Type B pancreatic cell (in vitro differentiated cells): ENCODE data around the gene FRMD4A. TPM values are rescaled to one million over a fixed set of nuclear protein-coding genes. Genes with fewer than 3 reads are reported as not detected.

Experiments used
- DNase-seq: peaks from one replicate; pipeline ENCODE4 v3.0.0; 2021; ENCODE audit warnings: mixed read lengths; ENCODE audit not compliant: unreplicated experiment; ENCODE audit errors: extremely low spot score
- H3K27ac Mint-ChIP-seq: 2 replicates; pipeline ENCODE4 v1.8.0; 2021; ENCODE audit warnings: mild to moderate bottlenecking, mixed read lengths
- H3K27me3 Mint-ChIP-seq: 2 replicates; pipeline ENCODE4 v1.8.0; 2021; ENCODE audit warnings: mixed read lengths
- H3K36me3 Mint-ChIP-seq: 2 replicates; pipeline ENCODE4 v1.8.0; 2021; ENCODE audit warnings: mixed read lengths
- H3K4me1 Mint-ChIP-seq: one replicate; pipeline ENCODE4 v1.8.0; 2021; ENCODE audit warnings: mixed read lengths; ENCODE audit not compliant: unreplicated experiment
- H3K4me3 Mint-ChIP-seq: 2 replicates; pipeline ENCODE4 v1.8.0; 2021; ENCODE audit warnings: mild to moderate bottlenecking, mixed read lengths
- H3K9me3 Mint-ChIP-seq: 2 replicates; pipeline ENCODE4 v1.8.0; 2021; ENCODE audit warnings: mixed read lengths
- CTCF ChIP-seq: fragments of 200-600 bp; sonication (generic); conservative IDR thresholded peaks from 2 replicates; pipeline ENCODE4 v1.5.0; 2021; ENCODE audit warnings: antibody characterized with exemption, mild to moderate bottlenecking
- total RNA-seq: library from RNA; stranded (reverse); gene quantifications from 2 replicates; pipeline ENCODE4 v1.2.1, GENCODE V29; 2021; ENCODE audit warnings: low replicate concordance

Gene FRMD4A
- total RNA-seq, 1 donor from 2014 or later: 88.9 TPM

- Mint-ChIP-seq H3K36me3 (peaks cover 34% of the 10 kb centered on the region), H3K27me3 (no peaks in the 10 kb centered on the region), H3K4me1 (peaks cover 23% of the 10 kb centered on the region), H3K9me3 (no peaks in the 10 kb centered on the region), H3K27ac (no peak overlapping the region), H3K4me3 (no peak overlapping the region)
- DNase-seq: no peak
- no peak for TF ChIP-seq CTCF
These were observed 696.5 kb downstream of the FRMD4A start for GRCh38 chr10:13634207-13634606.

- Mint-ChIP-seq H3K36me3 (peaks cover 32% of the 10 kb centered on the region), H3K4me3 (peak overlapping the region; percentile 41), H3K4me1 (peaks cover 23% of the 10 kb centered on the region), H3K27ac (peak overlapping the region; percentile 83), H3K27me3 (no peaks in the 10 kb centered on the region), H3K9me3 (no peaks in the 10 kb centered on the region)
- no peak for TF ChIP-seq CTCF
- no peak for DNase-seq
These were observed 697.0 kb downstream of the FRMD4A start for GRCh38 chr10:13633689-13634088.

GRCh38 chr10:13632884-13633440 is 697.8 kb downstream of the FRMD4A start:
- no peak for DNase-seq
- H3K4me1 Mint-ChIP-seq: peaks cover 22% of the 10 kb centered on the region
- peaks cover 24% of the 10 kb centered on the region for H3K36me3 Mint-ChIP-seq
- peak overlapping the region; percentile 83 for H3K27ac Mint-ChIP-seq
- no peaks in the 10 kb centered on the region for H3K27me3 Mint-ChIP-seq
- H3K4me3 Mint-ChIP-seq: no peak overlapping the region
- no peak for TF ChIP-seq CTCF
- H3K9me3 Mint-ChIP-seq: no peaks in the 10 kb centered on the region

- no peak for TF ChIP-seq CTCF
- Mint-ChIP-seq H3K36me3 (peaks cover 19% of the 10 kb centered on the region), H3K27ac (no peak overlapping the region), H3K4me3 (no peak overlapping the region), H3K9me3 (no peaks in the 10 kb centered on the region), H3K27me3 (no peaks in the 10 kb centered on the region), H3K4me1 (peaks cover 17% of the 10 kb centered on the region)
- DNase-seq: no peak
These were observed 698.3 kb downstream of the FRMD4A start for GRCh38 chr10:13632440-13632839.

- no peak for DNase-seq
- TF ChIP-seq CTCF: no peak
- no peak overlapping the region for H3K4me3 Mint-ChIP-seq
- H3K27ac Mint-ChIP-seq: no peak overlapping the region
- H3K4me1 Mint-ChIP-seq: peaks cover 14% of the 10 kb centered on the region
- no peaks in the 10 kb centered on the region for H3K27me3 Mint-ChIP-seq
- H3K36me3 Mint-ChIP-seq: peaks cover 16% of the 10 kb centered on the region
- H3K9me3 Mint-ChIP-seq: no peaks in the 10 kb centered on the region
These were observed 699.1 kb downstream of the FRMD4A start for GRCh38 chr10:13631594-13631993.

- H3K36me3 Mint-ChIP-seq: peaks cover 18% of the 10 kb centered on the region
- H3K27me3 Mint-ChIP-seq: no peaks in the 10 kb centered on the region
- TF ChIP-seq CTCF: no peak
- no peak overlapping the region for H3K27ac Mint-ChIP-seq
- no peaks in the 10 kb centered on the region for H3K9me3 Mint-ChIP-seq
- no peak for DNase-seq
- H3K4me3 Mint-ChIP-seq: no peak overlapping the region
- H3K4me1 Mint-ChIP-seq: peaks cover 14% of the 10 kb centered on the region
These were observed 700.5 kb downstream of the FRMD4A start for GRCh38 chr10:13630231-13630630.
